Tibial artery (tissue), 4 donors: ENCODE measurements around the gene ELFN1.

Experiments used
- DNase-seq, 2 donors: peaks; one replicate each; pipeline ENCODE4 v3.0.0-alpha.2; 2019
- H3K27ac ChIP-seq, 2 donors: fragments of 200-600 bp; sonication (generic) in 1 of 2; 1 replicate in 1 of 2; 2 replicates in 1 of 2; pipeline ENCODE4 v1.5.1; 2018 to 2019; ENCODE audit warnings: mild to moderate bottlenecking in 1 of 2
- H3K27me3 ChIP-seq, 2 donors: fragments of 200-600 bp; sonication (generic) in 1 of 2; one replicate each; pipeline versions ENCODE4 v1.5.1 to v1.6.0; 2016 to 2019
- H3K36me3 ChIP-seq, 3 donors: fragments of 200-600 bp; sonication (generic) in 2 of 3; one replicate each; pipeline ENCODE4 v1.5.1; 2016 to 2019; ENCODE audit warnings: mild to moderate bottlenecking in 2 of 3
- H3K4me1 ChIP-seq, 4 donors: fragments of 200-600 bp; sonication (generic) in 2 of 4; 1 replicate in 3 of 4; 2 replicates in 1 of 4; pipeline ENCODE4 v1.5.1; 2016 to 2019
- H3K4me3 ChIP-seq, 2 donors: fragments of 200-600 bp; sonication (generic) in 1 of 2; 1 replicate in 1 of 2; 2 replicates in 1 of 2; pipeline ENCODE4 v1.5.1; 2018 to 2019; ENCODE audit warnings: mild to moderate bottlenecking in 2 of 2
- H3K9me3 ChIP-seq, 3 donors: fragments of 200-600 bp; sonication (generic) in 1 of 3; one replicate each; pipeline ENCODE4 v1.5.1; 2016 to 2019
- CTCF ChIP-seq, 2 experiments: fragments of 200-600 bp in 1 of 2; fragments of 450-650 bp in 1 of 2; IDR thresholded peaks; one replicate each; pipeline ENCODE4 v1.5.1; 2017 to 2019; ENCODE audit warnings: antibody characterized with exemption in 2 of 2, mild to moderate bottlenecking in 1 of 2, moderate library complexity in 1 of 2
- intact Hi-C: fragments of 100-400 bp; cut with DNase I; formaldehyde crosslinking; loops from one replicate; pipeline ENCODE4 v1.15.0; 2023; ENCODE audit warnings: low total_unique reads

Gene ELFN1

GRCh38 chr7:1639532-1640175, 30.4 kb upstream of the ELFN1 start:
- peaks cover 0 to 37% (median 29%) of the 10 kb centered on the region in 3 donors for H3K9me3 ChIP-seq
- no peak overlapping the region for H3K27ac ChIP-seq
- H3K4me3 ChIP-seq = no peak overlapping the region
- no peak for TF ChIP-seq CTCF (IDR thresholded peaks at IDR 0.05)
- H3K27me3 ChIP-seq = peaks cover 0 to 57% of the 10 kb centered on the region in 2 donors
- H3K4me1 ChIP-seq = no peaks in the 10 kb centered on the region
- H3K36me3 ChIP-seq = no peaks in the 10 kb centered on the region
- DNase-seq = no peak
- intact Hi-C loops = no loop called here

- DNase-seq = no peak
- Histone ChIP-seq H3K9me3 (peaks cover 0 to 27% (median 20%) of the 10 kb centered on the region in 3 donors), H3K4me3 (no peak overlapping the region), H3K27ac (no peak overlapping the region), H3K27me3 (peaks cover 0 to 66% of the 10 kb centered on the region in 2 donors), H3K36me3 (no peaks in the 10 kb centered on the region), H3K4me1 (no peaks in the 10 kb centered on the region)
- no peak for TF ChIP-seq CTCF (IDR thresholded peaks at IDR 0.05)
- intact Hi-C loops = no loop called here
These were observed 29.5 kb upstream of the ELFN1 start for GRCh38 chr7:1640376-1641172.

GRCh38 chr7:1641173-1641572, 28.9 kb upstream of the ELFN1 start:
- Histone ChIP-seq H3K9me3 (peaks cover 0 to 21% (median 14%) of the 10 kb centered on the region in 3 donors), H3K36me3 (no peaks in the 10 kb centered on the region), H3K4me3 (no peak overlapping the region), H3K27ac (no peak overlapping the region), H3K4me1 (no peaks in the 10 kb centered on the region), H3K27me3 (peaks cover 0 to 69% of the 10 kb centered on the region in 2 donors)
- no peak for TF ChIP-seq CTCF (IDR thresholded peaks at IDR 0.05)
- DNase-seq = no peak
- intact Hi-C loops = no loop called here

- TF ChIP-seq CTCF (IDR thresholded peaks at IDR 0.05) = no peak
- Histone ChIP-seq H3K4me1 (peaks cover 0 to 4% (median 3%) of the 10 kb centered on the region in 4 donors), H3K27ac (no peak overlapping the region), H3K27me3 (peaks cover 0 to 69% of the 10 kb centered on the region in 2 donors), H3K36me3 (no peaks in the 10 kb centered on the region), H3K9me3 (peaks cover 0 to 16% (median 11%) of the 10 kb centered on the region in 3 donors), H3K4me3 (no peak overlapping the region)
- intact Hi-C loops = no loop called here
- no peak for DNase-seq
These were observed 28.3 kb upstream of the ELFN1 start for GRCh38 chr7:1641661-1642260.

- H3K27ac ChIP-seq = no peak overlapping the region
- no peak for TF ChIP-seq CTCF (IDR thresholded peaks at IDR 0.05)
- no peak for DNase-seq
- peaks cover 0 to 69% of the 10 kb centered on the region in 2 donors for H3K27me3 ChIP-seq
- no peaks in the 10 kb centered on the region for H3K36me3 ChIP-seq
- intact Hi-C loops = no loop called here
- H3K9me3 ChIP-seq = peaks cover 0 to 11% (median 5%) of the 10 kb centered on the region in 3 donors
- peaks cover 0 to 10% (median 8%) of the 10 kb centered on the region in 4 donors for H3K4me1 ChIP-seq
- no peak overlapping the region for H3K4me3 ChIP-seq
These were observed 27.8 kb upstream of the ELFN1 start for GRCh38 chr7:1642291-1642731.
